IMR-90 (cell line): ENCODE measurements around the gene FAM151A. TPM values are rescaled to one million over a fixed set of nuclear protein-coding genes. Genes with fewer than 3 reads are reported as not detected.
A peak's percentile ranks its signal among the peaks of the same experiment; 100 is the strongest.

Experiments
- ATAC-seq: fragments of 200-7000 bp; cut with Tn5 transposase; 2 replicates; pipeline ENCODE4 v1.9.1; 2020; ENCODE audit warnings: low read depth, mild to moderate bottlenecking, moderate library complexity
- BruUV-seq: library from RNA; stranded (reverse); fragments of 400-500 nt; replicated peaks from 2 replicates; lab custom pipeline; 2021; lab: Mats Ljungman, UMichigan
- CTCF ChIA-PET: fragments of 300-600 bp; formaldehyde crosslinking; extraction: SDS; loops from one replicate; lab custom pipeline; 2021; ENCODE audit warnings: antibody characterized with exemption; lab: Yijun Ruan, JAX
- POLR2A ChIA-PET: fragments of 300-600 bp; sonication (Branson Sonifier 250); formaldehyde crosslinking; loops from one replicate; lab custom pipeline; 2022; ENCODE audit warnings: antibody characterized with exemption; ENCODE audit not compliant: unreplicated experiment; lab: Charles Lee
- DNase-seq: peaks from one replicate; pipeline ENCODE4 v3.0.0; 2013
- H2AFZ ChIP-seq: replicated peaks from 2 replicates; pipeline ENCODE3; 2013; ENCODE audit warnings: low read length, mild to moderate bottlenecking; ENCODE audit not compliant: poor library complexity
- H2AK5ac ChIP-seq: 2 replicates; pipeline ENCODE4 v1.6.1; 2013; ENCODE audit warnings: low read depth, low read length, inconsistent platforms
- H2AK9ac ChIP-seq: replicated peaks from 2 replicates; pipeline ENCODE3; 2013; ENCODE audit warnings: mild to moderate bottlenecking, low read depth, low read length, moderate library complexity; ENCODE audit not compliant: poor library complexity
- H2BK120ac ChIP-seq: 2 replicates; pipeline ENCODE4 v1.6.1; 2013; ENCODE audit warnings: low read depth, low read length, inconsistent platforms
- H2BK15ac ChIP-seq: 3 replicates; pipeline ENCODE4 v1.6.1; 2013; ENCODE audit warnings: low read depth, low read length, inconsistent platforms
- H2BK20ac ChIP-seq: 2 replicates; pipeline ENCODE4 v1.6.1; 2013; ENCODE audit warnings: low read depth, mild to moderate bottlenecking, inconsistent platforms, low read length, moderate library complexity
- H2BK5ac ChIP-seq: 2 replicates; pipeline ENCODE4 v1.6.1; 2013; ENCODE audit warnings: mild to moderate bottlenecking, low read depth, low read length, inconsistent platforms; ENCODE audit not compliant: poor library complexity, severe bottlenecking
- H3K14ac ChIP-seq: replicated peaks from 2 replicates; pipeline ENCODE4 v1.6.1; 2013; ENCODE audit warnings: low read depth, low read length, inconsistent platforms
- H3K18ac ChIP-seq: 2 replicates; pipeline ENCODE4 v1.6.1; 2013; ENCODE audit warnings: low read depth, low read length, control low read depth
- H3K23ac ChIP-seq: 2 replicates; pipeline ENCODE4 v1.6.1; 2013; ENCODE audit warnings: low read depth, low read length, inconsistent platforms
- H3K27ac ChIP-seq: 2 replicates; pipeline ENCODE4 v1.5.1; 2013; ENCODE audit warnings: mild to moderate bottlenecking, control low read depth, low read length; ENCODE audit not compliant: insufficient read depth
- H3K27me3 ChIP-seq: 2 replicates; pipeline ENCODE4 v1.6.1; 2013; ENCODE audit warnings: low read length; ENCODE audit not compliant: control insufficient read depth, insufficient read depth
- H3K36me3 ChIP-seq: 2 replicates; pipeline ENCODE4 v1.6.1; 2013; ENCODE audit warnings: low read length, mixed read lengths; ENCODE audit not compliant: control insufficient read depth, insufficient read depth
- H3K4ac ChIP-seq: 2 replicates; pipeline ENCODE4 v1.6.1; 2013; ENCODE audit warnings: low read depth, low read length, inconsistent platforms
- H3K4me1 ChIP-seq: 2 replicates; pipeline ENCODE4 v1.6.1; 2013; ENCODE audit warnings: low read length, mixed read lengths; ENCODE audit not compliant: control insufficient read depth, insufficient read depth
- H3K4me2 ChIP-seq: 2 replicates; pipeline ENCODE4 v1.6.1; 2013; ENCODE audit warnings: low read depth, mild to moderate bottlenecking, control low read depth, low read length, moderate library complexity
- H3K4me3 ChIP-seq: 2 replicates; pipeline ENCODE4 v1.5.1; 2013; ENCODE audit warnings: low read depth, mild to moderate bottlenecking, control low read depth, low read length, moderate library complexity; ENCODE audit not compliant: insufficient read depth
- H3K56ac ChIP-seq: 2 replicates; pipeline ENCODE4 v1.6.1; 2013; ENCODE audit warnings: low read length, inconsistent platforms; ENCODE audit not compliant: insufficient read depth; ENCODE audit errors: extremely low read depth
- H3K79me1 ChIP-seq, 2 experiments: 2 replicates each; pipeline ENCODE4 v1.6.1; 2013; ENCODE audit warnings: low read length in 2 of 2, inconsistent platforms in 1 of 2, low read depth in 1 of 2
- H3K9ac ChIP-seq: 2 replicates; pipeline ENCODE4 v1.6.1; 2013; ENCODE audit warnings: low read depth, low read length, control low read depth
- H3K9me1 ChIP-seq: 2 replicates; pipeline ENCODE4 v1.6.1; 2013; ENCODE audit warnings: low read length, inconsistent platforms; ENCODE audit not compliant: insufficient read depth
- H3K9me3 ChIP-seq: 2 replicates; pipeline ENCODE4 v1.6.1; 2013; ENCODE audit warnings: low read length; ENCODE audit not compliant: control insufficient read depth, insufficient read depth
- H4K20me1 ChIP-seq: 2 replicates; pipeline ENCODE4 v1.6.1; 2013; ENCODE audit warnings: low read length, inconsistent platforms; ENCODE audit not compliant: insufficient read depth
- H4K5ac ChIP-seq: 2 replicates; pipeline ENCODE4 v1.6.1; 2013; ENCODE audit warnings: mild to moderate bottlenecking, low read depth, low read length, control low read depth
- H4K8ac ChIP-seq, 2 experiments: 2 replicates each; pipeline ENCODE4 v1.6.1; 2013; ENCODE audit warnings: low read depth in 2 of 2, low read length in 2 of 2, control low read depth in 1 of 2, inconsistent platforms in 1 of 2
- H4K91ac ChIP-seq: 2 replicates; pipeline ENCODE4 v1.6.1; 2013; ENCODE audit warnings: low read depth, low read length, inconsistent platforms; ENCODE audit not compliant: insufficient read depth
- BHLHE40 ChIP-seq: fragments of 150-350 bp; IDR thresholded peaks from 2 replicates; pipeline ENCODE4 v1.6.1; 2016; ENCODE audit warnings: mild to moderate bottlenecking, low read depth, low read length
- NFE2L2 ChIP-seq: fragments of 150-350 bp; IDR thresholded peaks from 2 replicates; pipeline ENCODE4 v1.6.1; 2016; ENCODE audit warnings: low read depth, mild to moderate bottlenecking, low read length
- WGBS, 2 experiments: methylation state at CpG; one replicate each; pipeline versions ENCODE4 v1.1.5 to v1.1.7; 2013; ENCODE audit warnings: missing lambda C conversion rate in 2 of 2; ENCODE audit not compliant: insufficient read length in 1 of 2; ENCODE audit errors: extremely low coverage in 2 of 2; 5-methylcytosine and 5-hydroxymethylcytosine counted together
- dilution Hi-C: fragments of 300-500 bp; cut with HindIII; formaldehyde crosslinking; loops from one replicate; pipeline ENCODE4 v1.14.3; 2018; ENCODE audit warnings: low sequenced_read_pairs; ENCODE audit not compliant: unreplicated experiment
- in situ Hi-C: fragments of 300-500 bp; cut with MboI; formaldehyde crosslinking; loops from 3 replicates; pipeline ENCODE4 v1.14.3; 2019; ENCODE audit warnings: low sequenced_read_pairs, inconsistent platforms, mixed read lengths
- intact Hi-C: fragments of 100-400 bp; cut with micrococcal nuclease; formaldehyde crosslinking; loops from 2 replicates; pipeline ENCODE4 v1.10.0; 2022
- polyA plus RNA-seq, 3 experiments: library from polyadenylated mRNA; depleted of rRNA; stranded (reverse); fragments of >200 nt; gene quantifications; 2 replicates each; pipeline ENCODE4 v1.2.3, GENCODE V29; 2012; ENCODE audit warnings: low replicate concordance in 1 of 3
- total RNA-seq: library from RNA; depleted of rRNA; stranded (reverse); fragments of >200 nt; gene quantifications from 2 replicates; pipeline ENCODE4 v1.2.3, GENCODE V29; 2012

Gene FAM151A
- total and polyA plus RNA-seq, 2 of the 4 experiments (the other 2 are of a cell fraction), result not detected

DNA sequence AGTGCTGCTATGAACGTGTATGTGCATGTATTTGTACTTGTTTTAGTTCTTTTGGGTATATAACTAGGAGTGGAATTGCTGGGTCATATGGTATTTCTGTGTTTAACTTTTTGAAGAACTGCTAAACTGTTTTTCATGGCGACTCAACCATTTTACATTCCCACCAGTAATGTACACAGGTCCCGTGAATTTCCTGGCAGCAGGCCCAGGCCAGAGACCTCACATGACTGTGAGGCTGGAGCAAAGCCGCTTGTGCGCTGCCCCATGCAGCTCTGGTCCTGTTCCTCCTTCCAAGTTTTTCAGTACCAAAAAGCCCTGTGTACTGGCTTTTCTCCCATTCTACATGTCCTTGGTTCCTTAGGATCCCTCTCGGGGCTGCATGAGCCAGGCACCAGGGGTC is 45.7 kb downstream of the FAM151A start:
- H3K4me1 ChIP-seq, result peaks cover 3% of the 10 kb centered on the region; the same call in 1 of the 2 replicates
- H3K56ac ChIP-seq, result no peak overlapping the region
- no TSS peak for BruUV-seq
- no peak for TF ChIP-seq NFE2L2
- TF ChIP-seq BHLHE40, result peak; percentile 69
- no peaks in the 10 kb centered on the region for H3K36me3 ChIP-seq
- ChIA-PET POLR2A (no interaction called here), CTCF (interaction anchor here (0.9 kb wide), 1 partner anchor 36 kb away, joined by 3 read pairs; no protein-coding TSS in a partner anchor)
- peak overlapping the region in 1 of 2 experiments; percentile 43; a peak in 1 of 4 replicates for H4K8ac ChIP-seq
- H3K18ac ChIP-seq, result no peak overlapping the region
- peak overlapping the region; percentile 13 for H2AFZ ChIP-seq
- H4K5ac ChIP-seq, result no peak overlapping the region
- DNase-seq (peak; percentile 68), ATAC-seq (no peak)
- H2AK5ac ChIP-seq, result no peak overlapping the region
- no peaks in the 10 kb centered on the region for H3K9me3 ChIP-seq
- H3K9me1 ChIP-seq, result no peaks in the 10 kb centered on the region; the same call in 1 of the 2 replicates
- in situ Hi-C loops, result no loop called here
- H3K4ac ChIP-seq, result no peak overlapping the region
- H3K14ac ChIP-seq, result no peak overlapping the region
- H3K4me2 ChIP-seq, result no peak overlapping the region
- H2AK9ac ChIP-seq, result no peak overlapping the region
- 38% methylated on average over 2 of the region's 6 CpGs; no CpG with 5 or more reads in 1 of the 2 experiments for WGBS, 2 experiments
- no peak overlapping the region for H3K4me3 ChIP-seq
- H3K23ac ChIP-seq, result no peak overlapping the region
- no peaks in the 10 kb centered on the region for H3K79me1 ChIP-seq
- H2BK20ac ChIP-seq, result no peak overlapping the region
- no peak overlapping the region for H2BK5ac ChIP-seq
- intact Hi-C loops, result no loop called here
- no peaks in the 10 kb centered on the region for H4K20me1 ChIP-seq
- no peak overlapping the region for H2BK15ac ChIP-seq
- no peak overlapping the region for H2BK120ac ChIP-seq
- no peak overlapping the region for H3K27ac ChIP-seq
- H3K27me3 ChIP-seq, result no peaks in the 10 kb centered on the region
- no peak overlapping the region for H3K9ac ChIP-seq
- no peak overlapping the region for H4K91ac ChIP-seq
- dilution Hi-C loops, result no loop called here
